Measurements from ENCODE around the gene ZNF117. TPM values are rescaled to one million over a fixed set of nuclear protein-coding genes. Genes with fewer than 3 reads are reported as not detected.

The ZNF117 gene
- 1.7 and 4.0 TPM in 2 replicates for total RNA-seq

GRCh38 chr7:64990936-64991335 is at the start of gene ZNF117:
Gene ZNF117, minus strand, starts transcription at chr7:64991036.

GRCh38 chr7:65006094-65006992 is 15.5 kb upstream of the ZNF117 start, which contains the start of gene ERV3-1:
Gene ERV3-1, minus strand, starts transcription at chr7:65006687. Its CDS starts 13,661 bp downstream, at chr7:64993026.

Other genes starting within 250 kb of the ZNF117 start
- 2.2 and 4.1 TPM in 2 replicates for gene ZNF138, start 196.6 kb downstream of the ZNF117 start, total RNA-seq
- 4.4 and 6.4 TPM in 2 replicates for gene ZNF273, start 87.8 kb downstream of the ZNF117 start, total RNA-seq
- gene ERV3-1, start 15.7 kb upstream of the ZNF117 start, total RNA-seq: 2.9 and 5.3 TPM in 2 replicates